Epithelial cell of esophagus (primary cell): Measurements from ENCODE around the gene TMEM238.

Source experiments
- DNase-seq: peaks from one replicate; pipeline ENCODE4 v3.0.0; 2010; ENCODE audit warnings: low read depth
- H3K4me3 ChIP-seq: 2 replicates; pipeline ENCODE4 v1.5.1; 2011; ENCODE audit warnings: mild to moderate bottlenecking, low read length, control low read depth
- TF ChIP-seq, protein P1 (sequence below): IDR thresholded peaks from 2 replicates; pipeline ENCODE4 v1.5.1; 2011; ENCODE audit warnings: low read depth, mild to moderate bottlenecking, low read length, control low read depth, inconsistent platforms; ENCODE audit not compliant: insufficient read depth; ENCODE audit errors: missing control alignments

Gene TMEM238

DNA sequence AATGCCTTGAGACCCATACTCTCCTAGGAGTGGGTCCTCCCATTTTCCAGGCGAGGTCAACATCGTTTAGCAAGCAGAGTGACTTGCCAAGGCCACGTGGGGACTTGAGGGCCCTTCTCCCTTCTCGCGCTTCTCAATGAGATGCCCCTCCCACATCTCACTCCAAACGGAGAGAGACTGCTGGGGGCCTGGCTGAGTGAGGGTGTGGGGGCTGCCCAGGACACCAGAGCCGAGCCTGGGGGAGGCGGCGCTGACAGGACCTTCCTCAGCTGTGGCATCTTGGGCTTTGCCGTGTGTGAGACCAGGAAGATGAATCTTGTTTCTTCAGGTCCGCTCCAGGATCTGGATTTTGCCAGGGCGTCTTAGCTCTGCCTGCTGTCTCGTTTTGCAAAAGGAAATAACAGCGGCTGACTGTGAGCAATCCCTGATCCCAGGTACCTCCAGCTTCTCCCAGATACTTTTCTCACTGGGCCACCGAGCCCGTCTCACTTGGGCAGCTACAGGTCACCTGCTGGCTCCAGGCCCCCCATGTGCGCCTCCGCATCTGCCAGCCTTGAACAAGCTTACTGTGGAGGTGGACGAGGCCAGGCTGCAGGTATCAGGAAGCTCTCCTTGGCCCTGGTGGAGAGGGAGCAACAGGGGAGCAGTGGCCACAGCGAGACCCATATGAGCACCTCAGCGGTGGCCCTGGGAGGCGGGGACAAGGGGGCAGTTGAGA is 35.6 kb downstream of the TMEM238 start:
- H3K4me3 ChIP-seq = no peak overlapping the region
- DNase-seq = no peak
- TF ChIP-seq, protein P1, sequence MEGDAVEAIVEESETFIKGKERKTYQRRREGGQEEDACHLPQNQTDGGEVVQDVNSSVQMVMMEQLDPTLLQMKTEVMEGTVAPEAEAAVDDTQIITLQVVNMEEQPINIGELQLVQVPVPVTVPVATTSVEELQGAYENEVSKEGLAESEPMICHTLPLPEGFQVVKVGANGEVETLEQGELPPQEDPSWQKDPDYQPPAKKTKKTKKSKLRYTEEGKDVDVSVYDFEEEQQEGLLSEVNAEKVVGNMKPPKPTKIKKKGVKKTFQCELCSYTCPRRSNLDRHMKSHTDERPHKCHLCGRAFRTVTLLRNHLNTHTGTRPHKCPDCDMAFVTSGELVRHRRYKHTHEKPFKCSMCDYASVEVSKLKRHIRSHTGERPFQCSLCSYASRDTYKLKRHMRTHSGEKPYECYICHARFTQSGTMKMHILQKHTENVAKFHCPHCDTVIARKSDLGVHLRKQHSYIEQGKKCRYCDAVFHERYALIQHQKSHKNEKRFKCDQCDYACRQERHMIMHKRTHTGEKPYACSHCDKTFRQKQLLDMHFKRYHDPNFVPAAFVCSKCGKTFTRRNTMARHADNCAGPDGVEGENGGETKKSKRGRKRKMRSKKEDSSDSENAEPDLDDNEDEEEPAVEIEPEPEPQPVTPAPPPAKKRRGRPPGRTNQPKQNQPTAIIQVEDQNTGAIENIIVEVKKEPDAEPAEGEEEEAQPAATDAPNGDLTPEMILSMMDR = no peak

DNA sequence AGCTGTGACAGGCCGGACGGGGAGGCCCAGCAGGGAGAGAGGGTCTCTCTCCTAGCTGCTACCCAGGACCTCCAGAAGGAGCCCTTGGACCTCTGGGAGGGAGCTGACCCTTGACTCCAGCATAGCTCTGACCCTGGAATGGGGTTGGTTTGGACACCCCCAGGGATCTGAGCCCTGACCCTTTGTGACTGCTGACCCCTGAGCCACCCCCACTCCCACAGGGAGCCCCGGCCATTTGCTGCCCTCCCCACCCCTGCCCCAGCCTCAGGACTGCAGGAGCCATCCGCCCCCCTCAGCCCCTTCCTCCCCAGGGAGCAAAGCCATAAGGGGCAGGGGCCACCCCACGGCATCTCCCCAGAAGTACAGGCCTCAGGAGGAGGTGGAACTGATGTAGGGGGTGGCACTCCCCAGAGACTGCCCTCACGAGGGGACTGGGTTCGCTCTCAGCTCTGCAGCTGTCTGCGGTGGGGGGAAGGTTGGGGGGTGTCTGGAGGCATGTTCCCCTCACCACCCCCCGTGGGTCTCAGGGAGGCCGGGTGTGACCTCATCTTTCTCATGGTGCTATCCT is 36.6 kb downstream of the TMEM238 start:
- no peak for DNase-seq
- H3K4me3 ChIP-seq = no peak overlapping the region
- TF ChIP-seq, protein P1 = no peak

DNA sequence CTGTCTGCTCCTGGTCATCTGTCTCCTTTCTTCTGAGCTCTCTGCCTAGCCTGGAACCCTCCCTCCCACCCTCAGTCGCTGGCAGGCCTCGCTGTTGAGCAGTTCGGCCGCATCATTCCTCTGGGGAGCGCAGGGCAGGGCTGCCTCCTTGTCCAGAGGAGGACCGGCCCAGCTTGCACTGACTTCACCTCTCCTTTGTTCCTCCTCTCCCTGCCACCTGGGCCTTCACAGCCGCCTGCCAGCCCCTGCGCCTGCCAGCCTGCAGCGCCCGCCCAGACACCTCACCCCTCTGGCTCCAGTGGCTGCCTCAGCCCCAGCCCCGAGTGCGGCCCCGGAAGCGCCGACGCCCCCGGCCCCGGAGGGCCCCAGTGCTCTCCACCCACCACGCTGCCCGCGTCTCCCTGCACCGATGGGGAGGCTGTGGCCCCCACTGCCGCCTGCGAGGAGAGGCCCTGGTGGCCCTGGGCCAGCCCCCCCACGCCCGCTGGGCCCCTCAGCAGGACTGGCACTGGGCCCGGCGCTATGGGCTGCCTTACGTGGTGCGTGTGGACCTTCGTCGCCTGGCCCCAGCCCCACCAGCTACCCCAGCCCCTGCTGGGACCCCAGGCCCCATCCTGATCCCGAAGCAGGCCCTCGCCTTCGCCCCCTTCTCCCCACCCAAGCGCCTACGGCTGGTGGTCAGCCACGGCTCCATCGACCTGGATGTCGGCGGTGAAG is 37.2 kb downstream of the TMEM238 start:
- TF ChIP-seq, protein P1 = no peak
- H3K4me3 ChIP-seq = no peak overlapping the region
- no peak for DNase-seq

DNA sequence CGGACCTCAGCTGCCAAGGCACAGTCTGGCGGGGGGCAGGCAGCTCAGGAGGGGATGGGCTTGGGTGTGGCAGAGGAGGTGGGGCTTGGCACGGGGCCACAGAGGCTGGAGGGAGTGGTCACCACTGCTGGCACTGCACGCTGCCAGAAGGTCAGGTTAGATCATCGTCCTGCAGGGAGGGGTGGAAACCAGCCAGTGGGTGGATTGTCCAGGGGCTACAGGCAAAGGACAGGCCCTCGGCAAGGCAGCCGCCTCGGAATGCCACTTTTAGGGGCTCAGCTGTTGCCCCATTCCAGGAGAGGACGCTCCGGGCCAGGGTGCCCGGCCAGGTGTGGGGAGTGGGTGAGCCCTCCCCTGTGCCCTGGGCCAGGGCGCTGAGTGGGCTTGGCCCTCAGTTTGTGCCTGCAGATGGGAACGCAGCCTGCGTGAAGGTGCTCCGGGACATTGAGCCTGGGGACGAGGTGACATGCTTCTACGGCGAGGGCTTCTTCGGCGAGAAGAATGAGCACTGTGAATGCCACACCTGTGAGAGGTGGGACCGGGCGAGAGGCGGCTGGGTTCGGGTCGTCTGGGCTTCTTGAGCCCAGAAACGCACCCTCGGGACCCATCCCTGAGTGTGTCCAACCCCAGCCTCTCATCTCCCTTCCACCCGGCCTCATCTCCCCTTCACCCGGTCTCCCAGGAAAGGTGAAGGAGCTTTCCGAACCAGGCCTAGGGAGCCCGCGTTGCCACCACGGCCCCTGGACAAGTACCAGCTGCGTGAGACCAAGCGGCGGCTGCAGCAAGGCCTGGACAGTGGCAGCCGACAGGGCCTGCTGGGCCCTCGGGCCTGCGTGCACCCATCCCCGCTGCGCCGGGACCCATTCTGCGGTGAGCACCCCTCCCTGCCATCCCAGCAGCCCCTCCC is 38.0 kb downstream of the TMEM238 start:
- DNase-seq = no peak
- H3K4me3 ChIP-seq = no peak overlapping the region
- TF ChIP-seq, protein P1 = no peak

DNA sequence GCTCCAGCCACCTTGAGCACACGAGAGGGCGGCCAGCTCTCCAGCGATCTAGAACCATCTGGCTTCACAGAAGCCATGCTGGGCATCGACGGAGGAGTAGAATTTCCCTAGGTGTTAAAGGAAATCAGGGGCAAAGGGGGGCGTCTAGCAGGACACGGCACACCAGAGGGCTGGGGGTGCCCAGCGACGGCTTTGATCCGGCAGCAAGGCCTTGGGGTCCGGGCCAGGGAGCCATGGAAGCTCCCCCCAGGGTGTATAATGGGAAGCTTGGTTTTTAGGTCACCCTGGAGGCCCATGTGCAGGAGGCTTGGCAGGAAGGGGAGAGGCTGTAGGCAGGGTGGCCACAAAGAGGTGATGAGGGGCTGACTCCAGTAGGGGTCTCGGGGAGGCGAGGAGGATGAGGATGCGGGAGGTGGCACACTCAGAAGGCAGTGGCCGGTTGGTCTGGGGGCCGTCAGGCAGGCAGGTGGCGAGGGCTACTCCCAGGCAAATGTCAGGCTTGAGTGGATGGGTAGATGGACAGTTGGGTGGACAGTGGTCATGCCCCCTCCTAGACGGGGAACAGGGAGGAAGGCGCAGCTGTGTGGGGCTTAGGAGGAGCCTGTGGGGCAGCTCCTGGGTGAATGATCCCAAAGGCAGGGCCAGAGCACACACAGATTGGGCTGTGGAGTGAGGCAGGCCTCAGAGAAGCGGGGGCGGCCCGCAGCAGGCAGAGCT is 38.8 kb downstream of the TMEM238 start:
- DNase-seq = no peak
- no peak overlapping the region for H3K4me3 ChIP-seq
- TF ChIP-seq, protein P1 = no peak

DNA sequence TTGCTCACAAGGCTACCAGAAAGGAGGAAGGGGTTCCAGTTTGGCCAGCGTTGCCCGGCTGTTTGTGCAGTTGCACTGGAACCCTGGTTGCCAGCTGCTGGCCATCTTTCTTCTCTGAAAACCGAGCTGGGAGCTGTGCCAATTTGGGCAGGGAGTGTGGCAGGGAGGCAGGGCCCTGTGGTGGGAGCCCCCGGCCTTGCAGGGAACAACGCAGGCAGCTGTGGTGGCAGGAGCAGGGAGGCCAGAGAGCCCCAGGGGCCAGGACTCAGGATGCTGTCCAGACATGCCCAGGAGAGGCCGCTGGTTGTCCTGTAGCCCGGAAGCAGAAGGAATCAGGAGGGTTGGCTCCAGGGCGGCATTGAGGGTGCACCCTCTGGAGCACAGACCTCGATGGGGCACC is 39.6 kb downstream of the TMEM238 start:
- peak; percentile 63 for DNase-seq
- TF ChIP-seq, protein P1 = peak; percentile 2

More for the DNA sequence above, 39.6 kb downstream of the TMEM238 start:
- H3K4me3 ChIP-seq = no peak overlapping the region
